Fibroblast of gingiva (primary cell): ENCODE measurements around the gene SUB1.
"Not testable (repeated sequence)": the region's sequence is repeated elsewhere in the genome, so short reads cannot be mapped to it uniquely, and the experiment has no call there.

Experiments
- DNase-seq: peaks from one replicate; pipeline ENCODE4 v3.0.0-alpha.2; 2011; ENCODE audit warnings: low read depth

The SUB1 gene

DNA sequence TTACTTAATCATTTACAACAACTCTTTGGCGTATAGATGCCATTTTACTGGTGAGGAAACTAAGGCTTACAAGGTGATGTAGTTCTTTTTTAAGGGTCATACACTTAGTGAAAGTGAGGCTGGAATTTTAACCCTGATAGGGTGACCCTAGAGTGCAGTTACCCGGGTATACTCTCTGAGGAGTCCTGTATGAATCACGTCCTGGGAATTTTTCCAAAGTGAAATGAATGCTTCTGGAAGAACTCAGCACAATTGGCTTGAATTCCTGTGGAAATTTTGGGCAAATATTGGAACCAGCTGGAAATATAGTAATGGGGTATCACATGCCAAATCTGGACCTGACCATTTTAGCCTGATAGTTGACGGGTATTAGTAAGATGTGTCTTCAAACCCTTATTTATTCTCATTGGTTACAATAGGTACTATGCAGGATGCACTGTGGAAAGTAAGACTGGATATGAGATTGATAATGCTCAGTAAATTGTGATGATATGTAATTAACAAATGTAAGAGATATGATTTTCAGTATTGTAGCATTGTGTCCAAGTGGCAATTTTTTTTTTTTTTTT lies 14.8 kb downstream of the SUB1 start:
- peak; percentile 92 for DNase-seq

DNA sequence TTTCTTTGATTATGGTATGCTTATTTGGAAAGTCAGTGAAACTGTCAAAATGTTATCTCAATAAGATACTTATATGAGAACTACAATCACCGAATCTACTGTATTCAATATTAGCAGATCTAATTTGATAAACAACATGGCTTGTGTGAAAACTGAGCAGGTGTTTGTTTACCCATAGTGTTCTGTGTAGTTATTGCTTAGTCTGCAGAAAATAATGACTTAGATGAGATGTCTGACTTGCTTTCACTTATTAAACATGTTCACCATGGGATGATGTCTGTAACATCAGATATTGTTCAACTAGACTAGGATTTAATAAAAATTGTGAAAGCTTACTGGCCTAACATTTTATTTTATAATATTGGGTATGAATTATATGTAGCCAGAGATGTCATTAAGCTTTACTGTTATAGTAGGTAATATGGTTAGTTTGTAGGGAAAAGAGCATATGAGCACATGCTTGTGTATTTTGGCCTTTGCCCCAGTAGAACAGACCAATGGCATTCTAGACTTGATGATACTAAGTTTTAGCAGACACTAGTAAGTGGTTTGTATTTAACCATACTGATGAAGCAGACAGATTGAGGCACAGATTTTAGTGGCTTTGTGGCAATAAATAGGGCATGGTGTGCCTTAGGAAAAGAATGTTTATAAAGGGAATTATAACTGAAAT lies 16.4 kb downstream of the SUB1 start:
- peak; percentile 33 for DNase-seq

DNA sequence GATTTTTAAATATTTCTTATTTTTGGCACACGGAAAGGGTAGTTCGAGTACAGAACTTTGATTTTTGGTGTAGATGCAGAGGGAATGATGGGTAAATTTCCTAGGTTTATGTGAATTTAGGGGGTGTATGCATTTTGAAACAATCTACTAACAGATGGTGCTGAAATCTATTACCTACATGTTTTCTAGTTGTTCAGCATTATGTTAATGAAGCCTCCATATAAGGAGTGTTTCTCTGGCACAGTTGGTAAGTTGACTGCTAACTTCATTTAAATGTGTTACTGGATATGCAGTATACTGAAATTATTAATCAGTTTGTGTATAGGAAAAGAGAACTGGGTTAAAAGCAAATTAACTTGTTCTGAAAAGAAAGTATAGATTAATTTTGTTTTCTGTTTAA lies 17.5 kb downstream of the SUB1 start:
- DNase-seq, result no peak

DNA sequence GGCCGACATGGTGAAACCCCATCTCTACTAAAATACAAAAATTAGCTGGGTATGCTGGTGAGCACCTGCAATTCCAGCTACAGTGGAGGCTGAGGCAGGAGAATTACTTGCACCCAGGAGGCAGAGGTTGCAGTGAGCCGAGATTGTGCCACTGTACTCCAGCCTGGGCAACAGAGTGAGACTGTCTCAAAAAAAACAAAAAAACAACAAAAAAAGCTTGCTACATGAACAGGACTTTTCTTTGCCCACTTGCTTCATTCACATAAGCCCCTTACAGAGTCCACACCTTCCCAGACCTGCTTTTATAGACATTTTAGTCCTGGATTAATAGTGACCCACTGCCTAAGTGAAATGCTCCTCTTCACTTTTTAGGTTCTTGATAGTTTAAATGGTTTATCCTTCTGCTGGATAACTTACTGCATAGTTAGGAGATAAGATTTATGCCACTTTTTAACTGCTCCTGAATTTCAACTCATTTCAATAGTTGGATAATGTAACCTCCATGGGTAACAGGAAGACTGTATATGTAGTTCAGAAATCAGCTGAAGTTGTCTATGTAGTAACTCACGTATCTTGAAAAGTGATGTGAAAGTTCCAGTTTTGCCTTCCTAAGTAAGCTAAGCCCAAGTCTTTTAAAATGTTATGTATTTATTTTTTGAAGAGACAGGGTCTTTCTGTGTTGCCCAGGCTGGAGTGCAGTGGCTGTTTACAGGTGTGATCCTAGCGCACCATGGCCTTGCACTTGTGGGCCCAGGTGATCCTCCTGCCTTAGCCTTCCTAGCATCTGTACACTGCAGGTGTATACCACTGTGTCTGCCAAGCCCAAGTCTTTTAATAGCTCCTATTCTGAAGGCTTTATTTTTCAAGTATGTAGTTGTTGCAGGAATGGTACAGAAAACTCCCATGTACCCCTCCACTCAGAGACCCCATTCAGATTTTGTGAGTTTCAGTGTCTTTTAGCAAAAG lies 19.7 kb downstream of the SUB1 start:
- DNase-seq, result no peak

DNA sequence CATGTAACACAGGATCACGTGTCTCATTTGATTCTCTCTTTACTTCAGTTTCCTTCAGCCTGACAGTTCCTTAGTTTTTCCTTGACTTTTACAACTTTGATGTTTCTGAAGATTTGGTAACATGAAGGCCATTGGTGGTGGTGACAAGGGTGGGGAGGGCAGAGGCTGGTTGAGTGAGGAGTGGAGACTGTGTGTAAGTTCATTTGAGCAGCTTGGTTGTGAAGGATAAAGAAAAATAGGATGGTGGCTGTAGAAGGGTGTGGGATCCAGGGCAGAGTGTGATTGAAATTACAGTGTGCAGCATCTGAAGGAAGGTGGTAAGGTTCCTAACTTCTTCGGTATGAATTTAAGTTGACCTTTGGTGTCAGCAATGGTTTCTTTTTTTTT lies 20.4 kb downstream of the SUB1 start:
- DNase-seq, result no peak

- DNase-seq, result no peak
Measured at GRCh38 chr5:32612134-32612888, 27.0 kb downstream of the SUB1 start.

DNA sequence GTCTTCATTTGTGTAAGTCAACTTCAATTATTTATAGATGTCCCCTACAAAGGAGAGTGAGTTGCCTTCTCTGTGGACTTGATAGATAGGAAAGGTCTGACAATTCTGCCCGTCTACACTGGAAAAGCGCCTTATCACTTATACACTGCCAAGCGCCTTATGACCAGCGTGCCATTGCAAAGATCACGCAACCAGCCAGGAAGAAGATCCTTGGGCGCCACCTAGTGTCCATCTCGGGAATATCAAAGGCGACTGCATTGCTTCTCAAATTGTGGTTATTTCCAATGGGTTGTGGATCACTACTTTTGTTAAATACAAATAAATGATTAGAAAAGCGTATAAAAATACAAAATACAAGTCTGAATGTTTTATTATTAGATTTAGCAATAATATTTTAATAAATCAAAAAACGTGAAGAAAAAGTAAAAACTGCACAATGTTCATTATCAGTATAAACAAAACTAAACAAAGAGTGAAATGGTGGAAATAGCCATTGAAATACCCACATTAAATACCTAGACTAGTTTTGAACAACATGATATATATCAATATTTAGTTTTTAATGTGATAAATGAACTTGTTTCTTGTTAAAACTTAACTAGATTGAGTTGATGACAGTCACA lies 27.8 kb downstream of the SUB1 start:
- DNase-seq, result peak; percentile 67

DNA sequence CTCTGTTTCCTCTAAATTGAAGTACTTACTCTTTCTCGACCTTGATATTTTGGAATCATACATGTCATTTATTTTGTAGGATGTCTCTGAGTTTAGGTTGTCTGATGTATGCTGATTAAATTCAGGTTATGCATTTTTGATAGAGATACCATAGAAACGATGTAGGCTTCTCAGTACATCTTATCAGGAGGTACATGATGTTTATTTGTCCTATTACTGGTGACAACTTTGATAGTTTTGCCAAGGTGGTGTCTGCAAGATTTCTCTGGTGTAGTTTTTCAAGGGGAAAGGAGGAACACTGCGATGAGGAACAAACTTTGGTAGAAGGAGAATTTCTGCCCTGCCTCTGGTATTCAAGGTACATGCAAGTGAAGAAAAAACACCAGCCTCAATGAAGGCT lies 29.9 kb downstream of the SUB1 start:
- DNase-seq, result no peak

- DNase-seq, result no peak
Measured at GRCh38 chr5:32618962-32619361, 33.6 kb downstream of the SUB1 start.

- DNase-seq, result peak; percentile 14
Measured at GRCh38 chr5:32621256-32621655, 35.9 kb downstream of the SUB1 start.

- DNase-seq, result peak; percentile 64
Measured at GRCh38 chr5:32625106-32625505, 39.7 kb downstream of the SUB1 start.

GRCh38 chr5:32625547-32625946 lies 40.2 kb downstream of the SUB1 start:
- DNase-seq, result no peak

GRCh38 chr5:32627219-32627870 lies 42.0 kb downstream of the SUB1 start:
- DNase-seq, result no peak

GRCh38 chr5:32628049-32628844 lies 42.9 kb downstream of the SUB1 start:
- DNase-seq, result peak; percentile 26

GRCh38 chr5:32630867-32631491 lies 45.6 kb downstream of the SUB1 start:
- no peak for DNase-seq

DNA sequence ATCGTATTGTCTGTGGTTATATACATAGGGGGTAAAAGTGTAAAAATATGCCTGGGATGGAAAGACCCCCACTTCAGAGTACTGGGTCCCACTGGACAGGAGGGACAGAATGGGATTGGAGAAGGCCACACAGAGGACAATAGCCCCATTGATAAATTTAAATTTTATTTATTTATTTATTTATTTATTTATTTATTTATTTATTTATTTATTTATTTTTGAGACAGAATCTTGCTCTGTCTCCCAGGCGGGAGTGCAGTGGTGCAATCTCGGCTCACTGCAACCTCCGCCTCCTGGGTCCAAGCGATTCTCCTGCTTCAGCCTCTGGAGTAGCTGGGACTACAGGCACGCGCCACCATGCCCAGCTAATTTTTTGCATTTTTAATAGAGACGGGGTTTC lies 47.7 kb downstream of the SUB1 start:
- DNase-seq, result not testable (repeated sequence)

DNA sequence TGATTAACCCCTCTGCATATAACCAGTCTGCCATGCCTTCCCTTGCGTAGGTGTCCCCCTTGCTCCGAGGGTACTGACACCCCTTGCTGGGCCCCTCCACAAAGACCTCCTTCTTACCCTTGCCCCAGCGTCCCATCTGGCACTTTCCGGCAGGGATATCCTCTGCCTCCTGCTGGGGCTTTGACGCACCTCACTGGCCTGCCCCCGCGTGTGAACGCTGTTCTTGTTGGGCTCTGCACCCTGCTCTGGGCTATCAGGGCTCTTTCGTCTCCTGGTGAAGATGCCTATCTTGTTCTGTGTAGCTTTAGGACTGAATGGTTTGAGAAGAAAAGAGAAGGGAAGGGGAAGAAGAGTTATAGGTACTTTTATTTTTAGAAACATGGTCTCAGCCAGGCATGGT lies 53.0 kb downstream of the SUB1 start:
- DNase-seq, result no peak

DNA sequence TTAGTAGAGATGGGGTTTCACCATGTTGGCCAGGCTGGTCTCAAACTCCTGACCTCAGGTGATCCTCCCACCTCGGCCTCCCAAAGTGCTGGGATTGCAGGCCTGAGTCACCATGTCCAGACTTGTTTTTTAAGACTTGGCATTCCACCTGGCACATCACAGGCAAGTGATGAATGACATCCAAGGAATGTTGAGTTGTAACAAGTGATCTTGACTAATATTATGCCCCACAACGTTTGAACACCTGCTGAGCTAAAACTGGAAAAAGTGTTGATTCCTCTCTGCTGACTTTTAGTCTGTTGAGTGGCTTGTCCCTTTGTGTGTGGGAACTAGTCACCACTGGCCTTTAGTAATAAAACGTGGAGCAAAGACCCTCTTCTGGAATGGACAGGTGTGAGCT lies 54.6 kb downstream of the SUB1 start:
- no peak for DNase-seq

DNA sequence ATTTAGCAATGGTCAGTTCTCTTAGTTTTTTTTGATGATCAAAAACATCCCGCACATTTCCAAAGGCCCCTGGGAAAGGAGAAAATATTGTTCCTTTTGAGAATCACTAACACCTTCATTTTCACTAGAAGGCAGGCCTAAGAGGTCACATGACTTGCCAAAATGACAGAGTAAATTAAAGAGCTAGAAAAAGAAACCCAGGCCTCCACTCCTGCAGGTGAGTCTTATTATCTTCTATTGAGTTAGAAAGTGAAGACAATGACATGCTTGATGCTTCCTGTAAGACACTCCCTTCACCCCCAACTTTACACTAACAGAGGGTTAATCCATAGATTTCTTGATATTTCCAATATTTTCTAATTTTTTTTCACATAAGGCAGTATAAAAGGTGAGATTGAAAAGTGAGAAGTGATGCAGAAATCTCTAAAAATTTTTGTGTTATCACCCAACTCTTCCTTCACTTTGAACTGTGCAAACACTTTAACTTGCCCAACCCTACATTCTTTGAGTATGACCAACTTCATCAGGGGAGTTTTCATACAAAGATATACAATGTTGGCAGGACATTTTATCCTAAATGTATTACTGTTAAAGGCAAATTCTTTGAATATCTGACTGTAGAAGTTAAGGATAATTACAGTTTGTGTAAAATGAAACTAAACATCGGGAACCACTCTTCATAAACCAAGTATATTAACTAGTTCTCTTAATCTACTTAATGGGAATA lies 57.1 kb downstream of the SUB1 start:
- peak; percentile 23 for DNase-seq
